Vagina (tissue), 2 donors: ENCODE measurements around the gene MAP1LC3C. TPM values are rescaled to one million over a fixed set of nuclear protein-coding genes. Genes with fewer than 3 reads are reported as not detected.
A peak's percentile ranks its signal among the peaks of the same experiment; 100 is the strongest.

ENCODE experiments used
- DNase-seq, 2 donors: peaks; one replicate each; pipeline ENCODE4 v3.0.0-alpha.2; 2017; ENCODE audit errors: extremely low spot score in 2 of 2
- H3K27ac ChIP-seq: fragments of 200-600 bp; sonication (generic); one replicate; pipeline ENCODE4 v1.5.1; 2019
- H3K27me3 ChIP-seq: fragments of 200-600 bp; sonication (generic); one replicate; pipeline ENCODE4 v1.5.1; 2019
- H3K36me3 ChIP-seq, 2 donors: fragments of 200-600 bp; sonication (generic); one replicate each; pipeline ENCODE4 v1.5.1; 2017 to 2019
- H3K4me1 ChIP-seq: fragments of 200-600 bp; sonication (generic); one replicate; pipeline ENCODE4 v1.5.1; 2019
- H3K4me3 ChIP-seq, 2 donors: fragments of 200-600 bp; sonication (generic); 1 replicate in 1 of 2; 2 replicates in 1 of 2; pipeline ENCODE4 v1.5.1; 2016 to 2019
- H3K9me3 ChIP-seq: fragments of 200-600 bp; sonication (generic); one replicate; pipeline ENCODE4 v1.5.1; 2019
- CTCF ChIP-seq, 3 experiments: fragments of 450-650 bp in 2 of 3; fragments of 200-600 bp in 1 of 3; sonication (generic) in 1 of 3; IDR thresholded peaks; one replicate each; pipeline ENCODE4 v1.5.1; 2017 to 2019; ENCODE audit warnings: antibody characterized with exemption in 3 of 3, mild to moderate bottlenecking in 2 of 3, moderate library complexity in 2 of 3
- POLR2A ChIP-seq, 2 donors: fragments of 450-650 bp; IDR thresholded peaks; one replicate each; pipeline ENCODE4 v1.6.1; 2017; ENCODE audit warnings: antibody characterized with exemption in 2 of 2, mild to moderate bottlenecking in 2 of 2, moderate library complexity in 2 of 2
- POLR2AphosphoS5 ChIP-seq, 2 donors: sonication (generic); formaldehyde crosslinking; IDR thresholded peaks; one replicate each; pipeline ENCODE4 v1.9.0; 2017; ENCODE audit warnings: antibody characterized with exemption in 2 of 2, mild to moderate bottlenecking in 2 of 2, low read depth in 1 of 2; ENCODE audit not compliant: insufficient read depth in 1 of 2
- intact Hi-C: fragments of 100-400 bp; cut with DNase I; formaldehyde crosslinking; loops from one replicate; pipeline ENCODE4 v1.15.1; 2023
- total RNA-seq: library from RNA; depleted of rRNA; stranded (reverse); fragments of >200 nt; gene quantifications from one replicate; pipeline ENCODE4 v1.2.3, GENCODE V29; 2016

Gene MAP1LC3C
- total RNA-seq, 1 donor from 2014 or later = 1.2 TPM

- no peaks in the 10 kb centered on the region for H3K36me3 ChIP-seq
- TF ChIP-seq CTCF (IDR thresholded peaks at IDR 0.05) (no peak), POLR2A (IDR thresholded peaks at IDR 0.05) (no peak), POLR2AphosphoS5 (IDR thresholded peaks at IDR 0.05; ENCODE audit: insufficient read depth in 1 of 2, low read depth in 1 of 2) (no peak)
- H3K27ac ChIP-seq = no peak overlapping the region
- no peaks in the 10 kb centered on the region for H3K9me3 ChIP-seq
- intact Hi-C loops = no loop called here
- no peak overlapping the region for H3K4me3 ChIP-seq
- H3K4me1 ChIP-seq = no peaks in the 10 kb centered on the region
- H3K27me3 ChIP-seq = no peaks in the 10 kb centered on the region
- DNase-seq = no peak
Observed at GRCh38 chr1:242025681-242026080, 26.8 kb upstream of the MAP1LC3C start.

GRCh38 chr1:242023805-242024204 is 24.9 kb upstream of the MAP1LC3C start:
- no peak for DNase-seq
- H3K4me3 ChIP-seq = no peak overlapping the region
- H3K27me3 ChIP-seq = no peaks in the 10 kb centered on the region
- TF ChIP-seq POLR2AphosphoS5 (IDR thresholded peaks at IDR 0.05; ENCODE audit: insufficient read depth in 1 of 2, low read depth in 1 of 2) (no peak), POLR2A (IDR thresholded peaks at IDR 0.05) (no peak), CTCF (IDR thresholded peaks at IDR 0.05) (no peak)
- H3K4me1 ChIP-seq = no peaks in the 10 kb centered on the region
- H3K36me3 ChIP-seq = no peaks in the 10 kb centered on the region
- intact Hi-C loops = no loop called here
- H3K9me3 ChIP-seq = no peaks in the 10 kb centered on the region
- H3K27ac ChIP-seq = no peak overlapping the region

- Histone ChIP-seq H3K36me3 (no peaks in the 10 kb centered on the region), H3K9me3 (no peaks in the 10 kb centered on the region), H3K4me3 (no peak overlapping the region), H3K4me1 (no peaks in the 10 kb centered on the region), H3K27ac (no peak overlapping the region), H3K27me3 (no peaks in the 10 kb centered on the region)
- intact Hi-C loops = no loop called here
- TF ChIP-seq POLR2AphosphoS5 (IDR thresholded peaks at IDR 0.05; ENCODE audit: insufficient read depth in 1 of 2, low read depth in 1 of 2) (no peak), POLR2A (IDR thresholded peaks at IDR 0.05) (no peak), CTCF (IDR thresholded peaks at IDR 0.05) (no peak)
- no peak for DNase-seq
Observed at GRCh38 chr1:242019018-242019417, 20.1 kb upstream of the MAP1LC3C start.

- intact Hi-C loops = no loop called here
- Histone ChIP-seq H3K36me3 (no peaks in the 10 kb centered on the region), H3K4me3 (no peak overlapping the region), H3K27me3 (no peaks in the 10 kb centered on the region), H3K27ac (no peak overlapping the region), H3K4me1 (no peaks in the 10 kb centered on the region), H3K9me3 (no peaks in the 10 kb centered on the region)
- DNase-seq = no peak
- no peak for TF ChIP-seq POLR2A (IDR thresholded peaks at IDR 0.05)
- peak in 2 of 3 experiments; percentile 28 to 40 for TF ChIP-seq CTCF (IDR thresholded peaks at IDR 0.05)
- no peak for TF ChIP-seq POLR2AphosphoS5 (IDR thresholded peaks at IDR 0.05; ENCODE audit: insufficient read depth in 1 of 2, low read depth in 1 of 2)
Observed at GRCh38 chr1:242017580-242018233, 18.8 kb upstream of the MAP1LC3C start.

- DNase-seq = no peak
- no peak for TF ChIP-seq POLR2AphosphoS5 (IDR thresholded peaks at IDR 0.05; ENCODE audit: insufficient read depth in 1 of 2, low read depth in 1 of 2)
- Histone ChIP-seq H3K4me1 (no peaks in the 10 kb centered on the region), H3K27me3 (no peaks in the 10 kb centered on the region), H3K27ac (no peak overlapping the region), H3K9me3 (no peaks in the 10 kb centered on the region), H3K4me3 (no peak overlapping the region), H3K36me3 (no peaks in the 10 kb centered on the region)
- intact Hi-C loops = no loop called here
Observed at GRCh38 chr1:242016479-242016878, 17.6 kb upstream of the MAP1LC3C start.
